ENCODE data around the gene RRBP1.

DNA sequence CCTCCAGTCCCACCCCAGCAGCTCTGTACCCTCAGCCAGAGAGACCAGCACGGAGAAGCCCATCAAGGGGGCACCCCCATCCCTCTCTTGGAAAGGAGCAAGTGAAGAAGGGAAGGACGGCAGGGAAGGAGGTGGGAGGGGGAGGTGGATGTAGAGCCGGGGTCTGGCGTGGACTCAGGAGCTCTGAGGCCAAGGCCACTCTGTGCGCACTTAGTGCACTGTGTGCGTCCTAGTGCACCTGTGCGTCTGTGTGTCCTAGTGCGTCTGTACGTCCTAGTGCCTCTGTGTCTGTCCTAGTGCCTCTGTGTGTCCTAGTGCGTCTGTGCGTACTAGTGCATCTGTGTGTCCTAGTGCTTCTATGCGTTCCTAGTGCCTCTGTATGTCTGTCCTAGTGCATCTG lies 58.0 kb downstream of the RRBP1 start:
- TF ChIP-seq, protein P1, sequence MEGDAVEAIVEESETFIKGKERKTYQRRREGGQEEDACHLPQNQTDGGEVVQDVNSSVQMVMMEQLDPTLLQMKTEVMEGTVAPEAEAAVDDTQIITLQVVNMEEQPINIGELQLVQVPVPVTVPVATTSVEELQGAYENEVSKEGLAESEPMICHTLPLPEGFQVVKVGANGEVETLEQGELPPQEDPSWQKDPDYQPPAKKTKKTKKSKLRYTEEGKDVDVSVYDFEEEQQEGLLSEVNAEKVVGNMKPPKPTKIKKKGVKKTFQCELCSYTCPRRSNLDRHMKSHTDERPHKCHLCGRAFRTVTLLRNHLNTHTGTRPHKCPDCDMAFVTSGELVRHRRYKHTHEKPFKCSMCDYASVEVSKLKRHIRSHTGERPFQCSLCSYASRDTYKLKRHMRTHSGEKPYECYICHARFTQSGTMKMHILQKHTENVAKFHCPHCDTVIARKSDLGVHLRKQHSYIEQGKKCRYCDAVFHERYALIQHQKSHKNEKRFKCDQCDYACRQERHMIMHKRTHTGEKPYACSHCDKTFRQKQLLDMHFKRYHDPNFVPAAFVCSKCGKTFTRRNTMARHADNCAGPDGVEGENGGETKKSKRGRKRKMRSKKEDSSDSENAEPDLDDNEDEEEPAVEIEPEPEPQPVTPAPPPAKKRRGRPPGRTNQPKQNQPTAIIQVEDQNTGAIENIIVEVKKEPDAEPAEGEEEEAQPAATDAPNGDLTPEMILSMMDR (IDR thresholded peaks at IDR 0.05), result no peak
- TF ChIP-seq ZFX (IDR thresholded peaks at IDR 0.05; ENCODE audit: borderline replicate concordance), result no peak
